Gastroesophageal sphincter (tissue), 4 donors: ENCODE data around the gene IDUA. TPM values are rescaled to one million over a fixed set of nuclear protein-coding genes. Genes with fewer than 3 reads are reported as not detected.

Experiments used
- ATAC-seq: fragments of 150-250 bp; one replicate; pipeline ENCODE4 v1.9.1; 2016; ENCODE audit warnings: mild to moderate bottlenecking, moderate library complexity
- H3K27ac ChIP-seq, 4 donors: fragments of 200-600 bp; sonication (generic) in 3 of 4; 1 replicate in 3 of 4; 2 replicates in 1 of 4; pipeline ENCODE4 v1.5.1; 2016 to 2019
- H3K27me3 ChIP-seq: fragments of 200-600 bp; sonication (generic); one replicate; pipeline ENCODE4 v1.5.1; 2019
- H3K36me3 ChIP-seq, 2 donors: fragments of 200-600 bp; sonication (generic); one replicate each; pipeline ENCODE4 v1.5.1; 2019; ENCODE audit warnings: control low read depth in 1 of 2
- H3K4me1 ChIP-seq, 3 donors: fragments of 200-600 bp; sonication (generic); 1 replicate in 2 of 3; 2 replicates in 1 of 3; pipeline ENCODE4 v1.5.1; 2016 to 2019; ENCODE audit warnings: control low read depth in 2 of 3
- H3K4me3 ChIP-seq, 2 donors: fragments of 200-600 bp; sonication (generic); one replicate each; pipeline ENCODE4 v1.5.1; 2019; ENCODE audit warnings: mild to moderate bottlenecking in 1 of 2, moderate library complexity in 1 of 2
- H3K9me3 ChIP-seq, 3 donors: fragments of 200-600 bp; sonication (generic); one replicate each; pipeline ENCODE4 v1.5.1; 2017 to 2019; ENCODE audit warnings: control low read depth in 2 of 3
- CTCF ChIP-seq, 4 experiments: fragments of 200-600 bp in 2 of 4; fragments of 450-650 bp in 2 of 4; sonication (generic) in 1 of 4; IDR thresholded peaks; one replicate each; pipeline ENCODE4 v1.5.1; 2017 to 2019; ENCODE audit warnings: antibody characterized with exemption in 4 of 4, mild to moderate bottlenecking in 2 of 4, moderate library complexity in 2 of 4
- EP300 ChIP-seq: sonication (generic); formaldehyde crosslinking; IDR thresholded peaks from one replicate; pipeline ENCODE4 v1.6.1; 2017; ENCODE audit warnings: antibody characterized with exemption, mild to moderate bottlenecking
- POLR2A ChIP-seq, 2 donors: fragments of 450-650 bp; IDR thresholded peaks; one replicate each; pipeline ENCODE4 v1.6.1; 2017; ENCODE audit warnings: antibody characterized with exemption in 2 of 2, mild to moderate bottlenecking in 2 of 2, moderate library complexity in 1 of 2
- POLR2AphosphoS5 ChIP-seq: sonication (generic); formaldehyde crosslinking; IDR thresholded peaks from one replicate; pipeline ENCODE4 v1.6.1; 2017; ENCODE audit warnings: antibody characterized with exemption
- WGBS, 2 donors: methylation state at CpG; one replicate each; pipeline ENCODE4 v1.1.5; 2018; ENCODE audit warnings: low coverage in 1 of 2; 5-methylcytosine and 5-hydroxymethylcytosine counted together
- total RNA-seq, 4 donors: library from RNA; depleted of rRNA; stranded (reverse); fragments of >200 nt; gene quantifications; one replicate each; pipeline ENCODE4 v1.1.0, GENCODE V29; 2016

Gene IDUA
- total RNA-seq, 4 donors from 2014 or later, result 4.6 to 15.1 (median 12.2) TPM

GRCh38 chr4:985123-985830 lies 1.6 kb upstream of the IDUA start:
- TF ChIP-seq POLR2AphosphoS5, result no peak
- no peak for TF ChIP-seq CTCF (IDR thresholded peaks at IDR 0.05)
- no peak for TF ChIP-seq POLR2A (IDR thresholded peaks at IDR 0.05)
- no peak for TF ChIP-seq EP300
- H3K36me3 ChIP-seq, result peaks cover 0 to 15% of the 10 kb centered on the region in 2 donors
- no peaks in the 10 kb centered on the region for H3K27me3 ChIP-seq
- peak overlapping the region in 1 of 2 donors; percentile 18 for H3K4me3 ChIP-seq
- H3K4me1 ChIP-seq, result peaks cover 0 to 37% (median 24%) of the 10 kb centered on the region in 3 donors
- H3K27ac ChIP-seq, result no peak overlapping the region
- ATAC-seq, result no peak
- WGBS, 2 donors, result 83 to 86% methylated on average over 4 to 7 of the region's 23 CpGs
- no peaks in the 10 kb centered on the region for H3K9me3 ChIP-seq

DNA sequence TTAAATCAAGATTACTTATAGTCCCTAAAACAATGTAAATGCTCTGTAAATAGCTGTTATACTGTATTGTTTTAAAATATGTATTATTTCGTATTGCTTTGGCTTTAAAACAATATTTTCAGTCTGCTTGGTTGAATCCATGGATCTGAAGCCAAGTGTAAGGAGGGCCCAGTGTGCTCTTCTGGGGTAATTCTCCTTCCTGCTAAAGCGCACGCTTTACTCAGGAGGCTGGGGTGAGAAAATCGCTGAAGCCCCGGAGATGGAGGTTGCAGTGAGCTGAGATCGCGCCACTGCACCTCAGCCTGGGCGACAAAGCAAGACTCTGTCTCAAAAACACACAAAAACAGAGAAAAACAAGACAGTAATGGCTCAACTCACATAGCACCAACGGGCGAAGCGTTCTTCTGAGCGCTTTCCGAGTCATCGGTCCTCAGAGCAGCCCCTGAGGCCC lies 391 bp upstream of the IDUA start:
- peak; percentile 18 for ATAC-seq
- no peaks in the 10 kb centered on the region for H3K27me3 ChIP-seq
- WGBS, 2 donors, result 3 to 6% methylated on average over 8 of the region's 14 CpGs
- H3K27ac ChIP-seq, result peak overlapping the region in 3 of 4 donors; percentile 64 to 82 (median 77)
- H3K9me3 ChIP-seq, result no peaks in the 10 kb centered on the region
- H3K36me3 ChIP-seq, result peaks cover 0 to 26% of the 10 kb centered on the region in 2 donors
- H3K4me1 ChIP-seq, result peaks cover 0 to 37% (median 24%) of the 10 kb centered on the region in 3 donors
- TF ChIP-seq POLR2A (IDR thresholded peaks at IDR 0.05) (no peak), POLR2AphosphoS5 (no peak), EP300 (no peak), CTCF (IDR thresholded peaks at IDR 0.05) (no peak)
- peak overlapping the region; percentile 56 to 94 for H3K4me3 ChIP-seq

DNA sequence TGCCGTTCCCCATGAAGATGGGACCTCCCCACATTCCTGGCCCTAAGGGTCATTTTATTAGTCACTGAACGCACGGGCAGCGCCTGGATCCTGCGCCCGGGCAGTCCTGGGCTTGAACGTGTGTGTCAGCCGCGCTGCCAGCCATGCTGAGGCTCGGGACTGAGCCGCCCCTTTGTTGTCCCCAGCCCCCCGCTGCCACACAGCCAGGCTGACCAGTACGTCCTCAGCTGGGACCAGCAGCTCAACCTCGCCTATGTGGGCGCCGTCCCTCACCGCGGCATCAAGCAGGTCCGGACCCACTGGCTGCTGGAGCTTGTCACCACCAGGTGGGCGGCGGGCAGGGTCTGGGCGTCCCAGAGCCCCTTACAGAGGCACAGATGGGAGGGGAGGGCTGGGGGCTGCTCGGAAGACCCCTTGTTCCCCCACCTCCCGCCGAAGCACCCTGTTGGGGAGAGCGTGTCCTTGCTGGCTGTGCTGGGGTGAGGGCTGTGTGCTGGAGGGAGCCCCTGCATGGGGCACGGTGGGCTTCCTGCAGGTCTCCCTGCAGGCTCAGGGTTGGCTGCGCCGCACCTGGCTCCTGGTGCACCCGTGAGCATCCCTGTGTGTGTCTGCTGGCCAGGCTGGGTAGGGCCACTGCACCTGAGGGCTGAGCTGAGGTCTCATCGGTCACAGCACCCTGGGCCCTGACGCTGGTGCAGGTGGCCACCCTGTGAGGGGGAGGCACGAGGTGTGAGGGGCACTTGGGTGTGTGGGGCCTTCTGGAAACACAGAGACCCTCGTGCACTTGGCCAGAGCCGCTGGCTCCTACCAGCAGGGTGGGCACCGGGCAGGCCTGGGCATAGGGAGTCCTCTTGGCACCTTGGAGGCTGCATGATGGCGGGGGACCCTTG lies 1.0 kb downstream of the IDUA start:
- Histone ChIP-seq H3K4me3 (peak overlapping the region; percentile 56 to 94), H3K27me3 (no peaks in the 10 kb centered on the region), H3K4me1 (peaks cover 0 to 37% (median 24%) of the 10 kb centered on the region in 3 donors), H3K9me3 (no peaks in the 10 kb centered on the region), H3K36me3 (peaks cover 0 to 31% of the 10 kb centered on the region in 2 donors), H3K27ac (peak overlapping the region in 2 of 4 donors; percentile 64 to 77)
- WGBS, 2 donors, result 100% methylated on average over 4 of the region's 37 CpGs; no CpG with 5 or more reads in 1 of the 2 donors
- no peak for ATAC-seq
- TF ChIP-seq POLR2A (IDR thresholded peaks at IDR 0.05), result no peak
- no peak for TF ChIP-seq EP300
- TF ChIP-seq POLR2AphosphoS5, result no peak
- TF ChIP-seq CTCF (IDR thresholded peaks at IDR 0.05), result no peak

DNA sequence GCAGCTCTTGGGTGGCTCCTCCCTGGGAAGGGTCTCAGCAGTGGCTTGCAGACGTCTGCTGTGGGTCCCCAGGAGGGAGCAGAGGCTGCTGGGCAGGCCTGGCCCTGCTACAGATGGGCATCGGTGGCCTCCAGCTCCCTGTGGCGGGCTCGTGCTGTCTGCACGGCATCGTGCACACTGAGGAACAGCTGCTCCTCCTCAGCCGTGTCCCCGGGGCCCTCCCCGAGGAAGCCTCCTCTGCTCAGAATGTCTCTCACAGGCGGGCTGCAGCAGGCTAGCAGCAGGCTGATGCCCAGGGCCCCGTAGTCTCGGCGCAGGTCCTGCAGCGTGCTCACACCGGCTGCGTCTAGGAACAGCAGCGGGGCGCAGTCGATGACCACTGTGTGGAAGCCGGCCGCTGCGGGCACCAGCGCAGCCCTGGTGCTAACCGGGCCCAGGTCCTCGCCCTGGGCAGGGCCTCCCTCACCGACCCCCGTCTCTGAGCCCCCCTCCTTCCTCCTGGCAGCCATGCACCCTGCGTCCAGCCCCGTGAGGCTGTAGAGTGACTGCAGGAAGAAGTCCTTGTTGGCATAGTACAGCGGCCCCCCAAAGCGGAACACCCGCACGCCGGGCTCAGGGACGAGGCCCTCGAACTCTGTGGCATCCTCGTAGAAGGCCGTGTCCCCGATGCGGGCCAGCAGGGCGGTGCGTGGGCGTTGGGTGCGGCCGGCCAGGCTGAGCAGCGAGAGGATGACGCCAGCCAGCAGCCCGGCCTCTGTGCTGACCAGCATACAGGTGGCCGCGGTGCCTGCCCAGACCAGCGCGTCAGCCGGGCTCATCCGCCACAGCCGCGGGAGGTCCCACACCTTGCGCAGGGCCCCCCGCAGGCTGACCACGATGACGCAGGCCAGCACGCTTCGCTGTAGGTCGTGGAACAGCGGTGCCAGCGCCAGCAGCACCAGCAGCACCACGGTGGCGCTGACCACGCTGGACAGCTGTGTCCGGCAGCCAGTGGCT lies 2.2 kb downstream of the IDUA start:
- H3K27ac ChIP-seq, result no peak overlapping the region
- TF ChIP-seq POLR2A (IDR thresholded peaks at IDR 0.05), result no peak
- no peak for TF ChIP-seq EP300
- TF ChIP-seq CTCF (IDR thresholded peaks at IDR 0.05), result no peak
- TF ChIP-seq POLR2AphosphoS5, result no peak
- WGBS, 2 donors, result no CpG with 5 or more reads among the region's 69 CpGs

More for the DNA sequence above, 2.2 kb downstream of the IDUA start:
- Histone ChIP-seq H3K36me3 (peaks cover 0 to 31% of the 10 kb centered on the region in 2 donors), H3K9me3 (no peaks in the 10 kb centered on the region), H3K4me1 (peaks cover 0 to 37% (median 24%) of the 10 kb centered on the region in 3 donors), H3K27me3 (no peaks in the 10 kb centered on the region), H3K4me3 (no peak overlapping the region)
- ATAC-seq, result no peak
